Measurements from ENCODE around the gene ADCY2.

ADCY2 gene

GRCh38 chr5:7446913-7447312, 51.0 kb downstream of the ADCY2 start:
- DNase-seq, result no peak

GRCh38 chr5:7453947-7454346, 58.0 kb downstream of the ADCY2 start:
- no peak for DNase-seq

GRCh38 chr5:7456206-7456605, 60.3 kb downstream of the ADCY2 start:
- no peak for DNase-seq

- no peak for DNase-seq
Measured at GRCh38 chr5:7461371-7461770, 65.4 kb downstream of the ADCY2 start.

GRCh38 chr5:7462758-7463157, 66.8 kb downstream of the ADCY2 start:
- DNase-seq, result no peak

GRCh38 chr5:7464182-7464581, 68.2 kb downstream of the ADCY2 start:
- no peak for DNase-seq

- no peak for DNase-seq
Measured at GRCh38 chr5:7467179-7467578, 71.2 kb downstream of the ADCY2 start.

- DNase-seq, result no peak
Measured at GRCh38 chr5:7468742-7469141, 72.8 kb downstream of the ADCY2 start.

- DNase-seq, result no peak
Measured at GRCh38 chr5:7471710-7472109, 75.8 kb downstream of the ADCY2 start.

- DNase-seq, result no peak
Measured at GRCh38 chr5:7473115-7473514, 77.2 kb downstream of the ADCY2 start.

GRCh38 chr5:7473668-7474215, 77.8 kb downstream of the ADCY2 start:
- DNase-seq, result no peak

GRCh38 chr5:7474821-7475403, 79.0 kb downstream of the ADCY2 start:
- no peak for DNase-seq

- no peak for DNase-seq
Measured at GRCh38 chr5:7478459-7478858, 82.5 kb downstream of the ADCY2 start.

- no peak for DNase-seq
Measured at GRCh38 chr5:7488734-7489133, 92.8 kb downstream of the ADCY2 start.

- no peak for DNase-seq
Measured at GRCh38 chr5:7492371-7492770, 96.4 kb downstream of the ADCY2 start.

- DNase-seq, result no peak
Measured at GRCh38 chr5:7493081-7493480, 97.1 kb downstream of the ADCY2 start.

GRCh38 chr5:7493622-7494021, 97.7 kb downstream of the ADCY2 start:
- DNase-seq, result no peak

GRCh38 chr5:7494481-7495130, 98.7 kb downstream of the ADCY2 start:
- no peak for DNase-seq

- DNase-seq, result no peak
Measured at GRCh38 chr5:7495131-7495517, 99.2 kb downstream of the ADCY2 start.

GRCh38 chr5:7500256-7500655, 104.3 kb downstream of the ADCY2 start:
- DNase-seq, result no peak

- DNase-seq, result no peak
Measured at GRCh38 chr5:7501061-7501460, 105.1 kb downstream of the ADCY2 start.

- DNase-seq, result no peak
Measured at GRCh38 chr5:7503564-7503963, 107.6 kb downstream of the ADCY2 start.

- DNase-seq, result no peak
Measured at GRCh38 chr5:7515284-7515914, 119.5 kb downstream of the ADCY2 start.

GRCh38 chr5:7516253-7516652, 120.3 kb downstream of the ADCY2 start:
- no peak for DNase-seq
